ENCODE measurements around the gene TLL2.

The TLL2 gene

DNA sequence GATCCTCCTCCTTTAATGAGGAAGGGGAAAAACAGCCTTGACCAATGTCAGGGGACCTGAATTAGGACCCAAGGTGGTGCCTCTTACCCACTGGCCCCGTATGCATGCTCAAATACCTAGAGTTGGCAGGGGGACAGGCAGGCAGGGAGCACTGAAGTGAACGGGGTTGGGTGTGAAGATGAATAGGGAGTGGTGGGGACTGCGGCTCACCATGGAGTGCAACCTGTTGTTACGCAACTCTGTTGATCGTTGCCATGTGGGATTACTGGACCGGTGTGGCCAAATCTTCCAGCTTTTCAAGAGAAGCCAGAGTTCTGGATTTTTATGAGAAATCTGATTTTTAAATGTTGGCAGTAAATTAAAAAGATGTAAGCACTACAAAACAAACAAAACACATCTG, 48.1 kb downstream of the TLL2 start:
- DNase-seq (ENCODE audit: low read depth), result no peak
- no peak for TF ChIP-seq CTCF (IDR thresholded peaks at IDR 0.05; ENCODE audit: insufficient read depth, low read depth, low read length, missing control alignments)
- H3K4me3 ChIP-seq (ENCODE audit: low read length), result no peak overlapping the region

DNA sequence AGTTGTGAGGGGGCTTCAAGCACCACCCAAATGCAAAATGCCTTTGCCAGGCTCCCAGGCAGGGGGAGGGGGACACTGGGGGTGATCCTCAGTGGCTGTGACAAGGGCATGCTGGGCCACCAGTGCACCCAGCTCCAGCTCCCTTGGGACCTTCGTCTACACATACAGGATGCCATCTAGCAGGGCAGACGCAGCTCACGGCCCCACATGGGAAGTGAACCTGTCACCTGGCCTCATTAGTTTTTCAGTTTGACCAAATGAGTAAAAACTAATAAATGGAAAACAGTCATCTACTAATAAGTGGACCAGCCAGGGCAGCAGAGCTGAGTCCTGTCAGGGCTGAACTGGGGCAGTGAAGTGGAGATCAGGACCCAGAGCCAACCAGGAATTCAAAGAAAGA, 50.2 kb downstream of the TLL2 start:
- no peak for TF ChIP-seq CTCF (IDR thresholded peaks at IDR 0.05; ENCODE audit: insufficient read depth, low read depth, low read length, missing control alignments)
- DNase-seq (ENCODE audit: low read depth), result no peak
- no peak overlapping the region for H3K4me3 ChIP-seq (ENCODE audit: low read length)

DNA sequence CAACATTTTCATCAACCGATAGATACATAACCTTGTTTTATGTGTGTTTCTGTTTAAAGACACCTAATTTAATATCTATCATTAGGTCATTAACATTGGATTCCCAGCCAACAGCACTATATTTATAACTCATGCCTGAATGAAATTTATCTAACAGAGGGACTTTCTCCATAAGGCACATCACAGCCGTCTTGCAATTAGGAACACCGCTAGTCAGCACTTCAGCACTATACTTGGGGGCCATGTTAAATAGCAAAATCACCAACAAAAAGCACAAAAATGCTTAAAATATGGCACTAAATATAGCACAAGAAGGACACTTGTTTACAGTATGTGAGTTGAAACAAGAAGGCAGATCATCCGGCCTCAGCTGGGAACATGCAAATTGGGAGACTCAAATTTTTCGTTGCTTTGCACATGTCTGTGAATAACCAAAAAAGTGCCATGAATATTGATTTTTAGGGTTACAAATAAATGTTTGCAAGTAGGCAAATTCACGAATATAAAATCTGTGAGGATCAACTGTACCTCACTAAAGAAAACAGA, 51.0 kb downstream of the TLL2 start:
- no peak overlapping the region for H3K4me3 ChIP-seq (ENCODE audit: low read length)
- no peak for TF ChIP-seq CTCF (IDR thresholded peaks at IDR 0.05; ENCODE audit: insufficient read depth, low read depth, low read length, missing control alignments)
- DNase-seq (ENCODE audit: low read depth), result no peak

- DNase-seq (ENCODE audit: low read depth), result no peak
- TF ChIP-seq CTCF (IDR thresholded peaks at IDR 0.05; ENCODE audit: insufficient read depth, low read depth, low read length, missing control alignments), result no peak
- H3K4me3 ChIP-seq (ENCODE audit: low read length), result no peak overlapping the region
These were observed 53.4 kb downstream of the TLL2 start for GRCh38 chr10:96460316-96460715.

GRCh38 chr10:96457341-96457740, 56.4 kb downstream of the TLL2 start:
- TF ChIP-seq CTCF (IDR thresholded peaks at IDR 0.05; ENCODE audit: insufficient read depth, low read depth, low read length, missing control alignments), result no peak
- H3K4me3 ChIP-seq (ENCODE audit: low read length), result no peak overlapping the region
- DNase-seq (ENCODE audit: low read depth), result no peak

GRCh38 chr10:96456296-96456840, 57.4 kb downstream of the TLL2 start:
- DNase-seq (ENCODE audit: low read depth), result no peak
- TF ChIP-seq CTCF (IDR thresholded peaks at IDR 0.05; ENCODE audit: insufficient read depth, low read depth, low read length, missing control alignments), result no peak
- no peak overlapping the region for H3K4me3 ChIP-seq (ENCODE audit: low read length)

All from epithelial cell of esophagus (primary cell).